Keratinocyte (primary cell): ENCODE data around the gene MUC5B. TPM values are rescaled to one million over a fixed set of nuclear protein-coding genes. Genes with fewer than 3 reads are reported as not detected.
"Not testable (repeated sequence)": the region's sequence is repeated elsewhere in the genome, so short reads cannot be mapped to it uniquely, and the experiment has no call there.

Source experiments
- DNase-seq: peaks from one replicate; pipeline ENCODE4 v3.0.0-alpha.2; 2011; ENCODE audit warnings: low read depth, missing footprints, low spot score
- FAIRE-seq: peaks from 2 replicates; lab custom pipeline; 2011; peaks lifted over from hg19 to GRCh38; lab: Jason Lieb, UNC
- H2AFZ ChIP-seq: 2 replicates; pipeline ENCODE4 v1.6.0; 2012; ENCODE audit warnings: low read length, control low read depth, inconsistent platforms; ENCODE audit not compliant: control insufficient read depth
- H3K27ac ChIP-seq: 2 replicates; pipeline ENCODE4 v1.5.1; 2011; ENCODE audit warnings: low read length; ENCODE audit not compliant: control insufficient read depth, insufficient read depth
- H3K27me3 ChIP-seq: 3 replicates; pipeline ENCODE4 v1.6.0; 2011; ENCODE audit warnings: low read length; ENCODE audit not compliant: control insufficient read depth, insufficient read depth; ENCODE audit errors: extremely low read depth
- H3K36me3 ChIP-seq, 2 experiments: 2 replicates in 1 of 2; 3 replicates in 1 of 2; pipeline ENCODE4 v1.5.1; 2011; ENCODE audit warnings: low read length in 2 of 2, mild to moderate bottlenecking in 1 of 2; ENCODE audit not compliant: control insufficient read depth in 2 of 2, insufficient read depth in 2 of 2; ENCODE audit errors: extremely low read depth in 1 of 2
- H3K4me1 ChIP-seq: 3 replicates; pipeline ENCODE4 v1.5.1; 2011; ENCODE audit warnings: low read length; ENCODE audit not compliant: control insufficient read depth, insufficient read depth; ENCODE audit errors: extremely low read depth
- H3K4me2 ChIP-seq: 3 replicates; pipeline ENCODE4 v1.6.0; 2011; ENCODE audit warnings: low read depth, low read length; ENCODE audit not compliant: control insufficient read depth, insufficient read depth; ENCODE audit errors: extremely low read depth
- H3K4me3 ChIP-seq, 3 experiments: fragments of 200-600 bp in 1 of 3; sonication (generic) in 1 of 3; 2 replicates in 2 of 3; 3 replicates in 1 of 3; pipeline ENCODE4 v1.5.1; 2011 to 2016; ENCODE audit warnings: low read length in 3 of 3, mild to moderate bottlenecking in 3 of 3, control low read depth in 2 of 3, inconsistent platforms in 1 of 3, low read depth in 1 of 3, mixed read lengths in 1 of 3, mixed run types in 1 of 3, moderate library complexity in 1 of 3; ENCODE audit not compliant: control insufficient read depth in 2 of 3, insufficient read depth in 2 of 3; ENCODE audit errors: extremely low read depth in 1 of 3
- H3K79me2 ChIP-seq: 2 replicates; pipeline ENCODE4 v1.6.0; 2012; ENCODE audit warnings: low read length; ENCODE audit not compliant: control insufficient read depth, insufficient read depth
- H3K9ac ChIP-seq: 3 replicates; pipeline ENCODE4 v1.6.0; 2011; ENCODE audit warnings: low read length; ENCODE audit not compliant: control insufficient read depth, insufficient read depth; ENCODE audit errors: extremely low read depth
- H3K9me1 ChIP-seq: 3 replicates; pipeline ENCODE4 v1.6.0; 2011; ENCODE audit warnings: low read length; ENCODE audit not compliant: control insufficient read depth, insufficient read depth; ENCODE audit errors: extremely low read depth
- H3K9me3 ChIP-seq: 2 replicates; pipeline ENCODE4 v1.5.1; 2012; ENCODE audit warnings: low read depth, low read length; ENCODE audit not compliant: control insufficient read depth
- H4K20me1 ChIP-seq: 3 replicates; pipeline ENCODE4 v1.6.0; 2011; ENCODE audit warnings: low read length; ENCODE audit not compliant: control insufficient read depth, insufficient read depth; ENCODE audit errors: extremely low read depth
- EZH2 ChIP-seq: IDR thresholded peaks from one replicate; pipeline ENCODE4 v1.6.1; 2012; ENCODE audit warnings: inconsistent platforms, mild to moderate bottlenecking, low read length, moderate library complexity
- dilution Hi-C: fragments of 300-500 bp; cut with MboI; formaldehyde crosslinking; loops from one replicate; pipeline ENCODE4 v1.7.0; 2020; ENCODE audit warnings: low sequenced_read_pairs; ENCODE audit not compliant: extremely low pct_ligation_motif_present
- polyA plus RNA-seq, 5 experiments: library from polyadenylated mRNA; depleted of rRNA in 3 of 5; stranded (reverse) in 3 of 5; stranded (forward) in 1 of 5; unstranded in 1 of 5; fragments of >200 nt; gene quantifications; 1 replicate in 1 of 5; 2 replicates in 3 of 5; 3 replicates in 1 of 5; pipeline versions ENCODE4 v1.2.1 to v1.2.3, GENCODE V29; 2011 to 2012; ENCODE audit warnings: missing spikeins in 2 of 5, low read depth in 1 of 5, low replicate concordance in 1 of 5
- TF ChIP-seq, protein P1 (sequence below), 3 experiments: IDR thresholded peaks in 1 of 3; conservative IDR thresholded peaks in 1 of 3; optimal IDR thresholded peaks in 1 of 3; 2 replicates in 2 of 3; 3 replicates in 1 of 3; pipeline versions ENCODE3 to v1.5.1; 2011; ENCODE audit warnings: low read length in 3 of 3, mild to moderate bottlenecking in 3 of 3, moderate library complexity in 2 of 3, control low read depth in 1 of 3, inconsistent platforms in 1 of 3; ENCODE audit not compliant: insufficient read depth in 2 of 3; ENCODE audit errors: extremely low read depth in 1 of 3

Gene MUC5B
- polyA plus RNA-seq, 1 donor (not counting 4 experiments of a cell fraction or from before 2014, with no cell fraction given) = not detected

GRCh38 chr11:1209371-1210057, 13.4 kb upstream of the MUC5B start:
- dilution Hi-C loops = no loop called here
- Histone ChIP-seq H3K4me3 (no peak overlapping the region), H3K36me3 (no peaks in the 10 kb centered on the region), H3K4me1 (no peaks in the 10 kb centered on the region), H3K4me2 (no peak overlapping the region), H3K79me2 (no peaks in the 10 kb centered on the region), H3K27ac (no peak overlapping the region), H3K9ac (no peak overlapping the region), H4K20me1 (no peaks in the 10 kb centered on the region), H3K9me1 (no peaks in the 10 kb centered on the region), H3K27me3 (no peaks in the 10 kb centered on the region), H2AFZ (no peak overlapping the region), H3K9me3 (no peaks in the 10 kb centered on the region)
- DNase-seq (no peak), FAIRE-seq (no peak)
- TF ChIP-seq, protein P1, sequence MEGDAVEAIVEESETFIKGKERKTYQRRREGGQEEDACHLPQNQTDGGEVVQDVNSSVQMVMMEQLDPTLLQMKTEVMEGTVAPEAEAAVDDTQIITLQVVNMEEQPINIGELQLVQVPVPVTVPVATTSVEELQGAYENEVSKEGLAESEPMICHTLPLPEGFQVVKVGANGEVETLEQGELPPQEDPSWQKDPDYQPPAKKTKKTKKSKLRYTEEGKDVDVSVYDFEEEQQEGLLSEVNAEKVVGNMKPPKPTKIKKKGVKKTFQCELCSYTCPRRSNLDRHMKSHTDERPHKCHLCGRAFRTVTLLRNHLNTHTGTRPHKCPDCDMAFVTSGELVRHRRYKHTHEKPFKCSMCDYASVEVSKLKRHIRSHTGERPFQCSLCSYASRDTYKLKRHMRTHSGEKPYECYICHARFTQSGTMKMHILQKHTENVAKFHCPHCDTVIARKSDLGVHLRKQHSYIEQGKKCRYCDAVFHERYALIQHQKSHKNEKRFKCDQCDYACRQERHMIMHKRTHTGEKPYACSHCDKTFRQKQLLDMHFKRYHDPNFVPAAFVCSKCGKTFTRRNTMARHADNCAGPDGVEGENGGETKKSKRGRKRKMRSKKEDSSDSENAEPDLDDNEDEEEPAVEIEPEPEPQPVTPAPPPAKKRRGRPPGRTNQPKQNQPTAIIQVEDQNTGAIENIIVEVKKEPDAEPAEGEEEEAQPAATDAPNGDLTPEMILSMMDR (optimal IDR thresholded peaks at IDR 0.05 in 1 of 3, IDR thresholded peaks at IDR 0.05 in 1 of 3, conservative IDR thresholded peaks at IDR 0.05 in 1 of 3; ENCODE audit: extremely low read depth in 1 of 3, insufficient read depth in 2 of 3, low read length in 3 of 3) = no peak
- no peak for TF ChIP-seq EZH2

GRCh38 chr11:1211838-1212237, 11.0 kb upstream of the MUC5B start:
- H3K4me1 ChIP-seq = no peaks in the 10 kb centered on the region
- H2AFZ ChIP-seq = no peak overlapping the region
- FAIRE-seq = no peak
- dilution Hi-C loops = no loop called here
- H3K27me3 ChIP-seq = no peaks in the 10 kb centered on the region
- TF ChIP-seq, protein P1 (optimal IDR thresholded peaks at IDR 0.05 in 1 of 3, IDR thresholded peaks at IDR 0.05 in 1 of 3, conservative IDR thresholded peaks at IDR 0.05 in 1 of 3; ENCODE audit: extremely low read depth in 1 of 3, insufficient read depth in 2 of 3, low read length in 3 of 3) = no peak
- TF ChIP-seq EZH2 = no peak
- H3K36me3 ChIP-seq = no peaks in the 10 kb centered on the region
- H3K27ac ChIP-seq = no peak overlapping the region
- no peak overlapping the region for H3K9ac ChIP-seq
- no peaks in the 10 kb centered on the region for H3K9me3 ChIP-seq
- DNase-seq = no peak
- no peak overlapping the region for H3K4me3 ChIP-seq
- no peaks in the 10 kb centered on the region for H3K79me2 ChIP-seq
- H4K20me1 ChIP-seq = no peaks in the 10 kb centered on the region
- no peak overlapping the region for H3K4me2 ChIP-seq
- H3K9me1 ChIP-seq = no peaks in the 10 kb centered on the region

GRCh38 chr11:1215826-1216225, 7.0 kb upstream of the MUC5B start:
- H3K36me3 ChIP-seq, H4K20me1 ChIP-seq, H3K4me1 ChIP-seq, H3K79me2 ChIP-seq, H3K9me1 ChIP-seq, H3K4me3 ChIP-seq, FAIRE-seq, H3K9me3 ChIP-seq, dilution Hi-C loops, DNase-seq, H3K4me2 ChIP-seq, H3K27ac ChIP-seq, H3K9ac ChIP-seq, H3K27me3 ChIP-seq, H2AFZ ChIP-seq: not testable (repeated sequence)
